EL (cell line): ENCODE results near the gene PARD3.
"Not testable (repeated sequence)": the region's sequence is repeated elsewhere in the genome, so short reads cannot be mapped to it uniquely, and the experiment has no call there.

ENCODE experiments used
- DNase-seq: peaks from one replicate; pipeline ENCODE4 v3.0.0-alpha.2; 2016

The PARD3 gene

GRCh38 chr10:34762603-34763299 lies 52.3 kb downstream of the PARD3 start:
- DNase-seq: no peak

GRCh38 chr10:34762156-34762555 lies 52.9 kb downstream of the PARD3 start:
- no peak for DNase-seq

GRCh38 chr10:34761453-34761852 lies 53.6 kb downstream of the PARD3 start:
- no peak for DNase-seq

- DNase-seq: no peak
These were observed 54.5 kb downstream of the PARD3 start for GRCh38 chr10:34760606-34761005.

- DNase-seq: no peak
These were observed 55.3 kb downstream of the PARD3 start for GRCh38 chr10:34759837-34760215.

GRCh38 chr10:34759161-34759836 lies 55.8 kb downstream of the PARD3 start:
- peak; percentile 40 for DNase-seq

GRCh38 chr10:34758447-34758996 lies 56.6 kb downstream of the PARD3 start:
- peak; percentile 93 for DNase-seq

GRCh38 chr10:34757933-34758332 lies 57.2 kb downstream of the PARD3 start:
- DNase-seq: no peak

GRCh38 chr10:34757181-34757580 lies 57.9 kb downstream of the PARD3 start:
- DNase-seq: not testable (repeated sequence)

GRCh38 chr10:34756584-34756983 lies 58.5 kb downstream of the PARD3 start:
- no peak for DNase-seq

GRCh38 chr10:34753014-34753757 lies 61.9 kb downstream of the PARD3 start:
- no peak for DNase-seq

- no peak for DNase-seq
These were observed 63.8 kb downstream of the PARD3 start for GRCh38 chr10:34751272-34751671.

- not testable (repeated sequence) for DNase-seq
These were observed 64.3 kb downstream of the PARD3 start for GRCh38 chr10:34750795-34751194.

- no peak for DNase-seq
These were observed 66.3 kb downstream of the PARD3 start for GRCh38 chr10:34748767-34749166.

GRCh38 chr10:34748357-34748756 lies 66.7 kb downstream of the PARD3 start:
- DNase-seq: no peak

GRCh38 chr10:34746094-34746493 lies 69.0 kb downstream of the PARD3 start:
- DNase-seq: no peak

GRCh38 chr10:34745244-34745643 lies 69.9 kb downstream of the PARD3 start:
- no peak for DNase-seq

GRCh38 chr10:34744590-34744989 lies 70.5 kb downstream of the PARD3 start:
- no peak for DNase-seq

GRCh38 chr10:34743814-34744213 lies 71.3 kb downstream of the PARD3 start:
- no peak for DNase-seq

GRCh38 chr10:34742456-34742855 lies 72.6 kb downstream of the PARD3 start:
- DNase-seq: peak; percentile 50

GRCh38 chr10:34741087-34741486 lies 74.0 kb downstream of the PARD3 start:
- DNase-seq: not testable (repeated sequence)

GRCh38 chr10:34740321-34740720 lies 74.8 kb downstream of the PARD3 start:
- DNase-seq: no peak

- DNase-seq: peak; percentile 37
These were observed 75.2 kb downstream of the PARD3 start for GRCh38 chr10:34739915-34740314.

GRCh38 chr10:34737772-34738169 lies 77.3 kb downstream of the PARD3 start:
- DNase-seq: no peak
